K562 (cell line): ENCODE results near the gene RANBP3. TPM values are rescaled to one million over a fixed set of nuclear protein-coding genes. Genes with fewer than 3 reads are reported as not detected.

Experiments
- ATAC-seq: fragments of 200-7000 bp; cut with Tn5 transposase; 3 replicates; pipeline ENCODE4 v1.9.1; 2020; ENCODE audit warnings: moderate library complexity
- BruUV-seq: library from RNA; stranded (reverse); fragments of 400-500 nt; replicated peaks from 2 replicates; lab custom pipeline; 2021; lab: Mats Ljungman, UMichigan
- CTCF ChIA-PET: fragments of 300-600 bp; formaldehyde crosslinking; extraction: SDS; loops from one replicate; lab custom pipeline; 2021; ENCODE audit warnings: low intra/inter-chr PET ratio; lab: Yijun Ruan, JAX
- POLR2A ChIA-PET: fragments of 300-600, 350-650 bp; sonication (Branson Sonifier 250); formaldehyde crosslinking; extraction: SDS; loops from one replicate; lab custom pipeline; 2021; ENCODE audit warnings: antibody characterized with exemption, inconsistent platforms; lab: Yijun Ruan, JAX
- DNase-seq, 4 experiments: peaks; one replicate each; pipeline versions ENCODE4 v3.0.0 to v3.0.0-alpha.2; 2011 to 2018; ENCODE audit warnings: low spot score in 3 of 4, mixed read lengths in 3 of 4; ENCODE audit errors: extremely low read depth in 1 of 4
- FAIRE-seq: peaks from 2 replicates; lab custom pipeline; 2011; peaks lifted over from hg19 to GRCh38; lab: Jason Lieb, UNC
- H2AFZ ChIP-seq: 2 replicates; pipeline ENCODE4 v1.6.0; 2011; ENCODE audit warnings: low read depth, low read length, control low read depth, inconsistent platforms
- H3K27ac ChIP-seq: fragments of 200-600 bp; 3 replicates; pipeline ENCODE4 v1.8.0; 2011; ENCODE audit warnings: low read depth, mild to moderate bottlenecking, control low read depth, inconsistent platforms, low read length, moderate library complexity, mixed read lengths; ENCODE audit errors: extremely low read depth
- H3K27me3 ChIP-seq, 2 experiments: fragments of 300-600 bp in 1 of 2; 2 replicates in 1 of 2; 3 replicates in 1 of 2; pipeline versions ENCODE4 v1.6.0 to v1.8.0; 2011; ENCODE audit warnings: inconsistent platforms in 2 of 2, low read length in 2 of 2, mild to moderate bottlenecking in 1 of 2, mixed read lengths in 1 of 2, moderate library complexity in 1 of 2; ENCODE audit not compliant: control insufficient read depth in 2 of 2, insufficient read depth in 2 of 2
- H3K36me3 ChIP-seq: fragments of 300-600 bp; 3 replicates; pipeline ENCODE4 v1.8.0; 2011; ENCODE audit warnings: mild to moderate bottlenecking, low read length, inconsistent platforms; ENCODE audit not compliant: control insufficient read depth, insufficient read depth
- H3K4me1 ChIP-seq, 2 experiments: fragments of 200-600 bp in 1 of 2; replicated peaks in 1 of 2; 2 replicates in 1 of 2; 3 replicates in 1 of 2; pipeline versions ENCODE4 v1.5.1 to v1.8.0; 2011; ENCODE audit warnings: inconsistent platforms in 2 of 2, low read length in 2 of 2, mild to moderate bottlenecking in 1 of 2, mixed read lengths in 1 of 2, moderate library complexity in 1 of 2; ENCODE audit not compliant: control insufficient read depth in 2 of 2, insufficient read depth in 2 of 2
- H3K4me2 ChIP-seq: 2 replicates; pipeline ENCODE4 v1.6.1; 2011; ENCODE audit warnings: low read length, control low read depth, inconsistent platforms, mixed read lengths; ENCODE audit not compliant: insufficient read depth
- H3K4me3 ChIP-seq: fragments of 200-600 bp; sonication (generic), shearing (Covaris generic); 2 replicates; pipeline ENCODE4 v1.5.1; 2016; ENCODE audit warnings: control low read depth, inconsistent platforms
- H3K79me2 ChIP-seq: fragments of 200-600 bp; 3 replicates; pipeline ENCODE4 v1.8.0; 2011; ENCODE audit warnings: low read length, inconsistent platforms; ENCODE audit not compliant: control insufficient read depth, insufficient read depth
- H3K9ac ChIP-seq, 2 experiments: 2 replicates each; pipeline versions ENCODE4 v1.6.0 to v1.6.1; 2011; ENCODE audit warnings: low read depth in 2 of 2, low read length in 2 of 2, control low read depth in 1 of 2, inconsistent platforms in 1 of 2, mild to moderate bottlenecking in 1 of 2, mixed read lengths in 1 of 2; ENCODE audit not compliant: insufficient read depth in 1 of 2
- H3K9me1 ChIP-seq: one replicate; pipeline ENCODE4 v1.6.0; 2011; ENCODE audit warnings: inconsistent platforms, mild to moderate bottlenecking, low read length, moderate library complexity; ENCODE audit not compliant: control insufficient read depth, insufficient read depth
- H3K9me3 ChIP-seq: replicated peaks from 2 replicates; pipeline ENCODE4 v1.5.1; 2011; ENCODE audit warnings: low read depth, low read length, inconsistent platforms; ENCODE audit not compliant: control insufficient read depth, insufficient read depth
- H4K20me1 ChIP-seq: replicated peaks from 2 replicates; pipeline ENCODE4 v1.6.1; 2011; ENCODE audit warnings: low read length, inconsistent platforms, mixed read lengths; ENCODE audit not compliant: control insufficient read depth, insufficient read depth
- SLC30A9 ChIP-seq: fragments of 250-450 bp; sonication (Bioruptor Pico); IDR thresholded peaks from 2 replicates; pipeline ENCODE4 v1.8.0; 2022; ENCODE audit warnings: mild to moderate bottlenecking, moderate library complexity
- ZNF24 ChIP-seq: fragments of 450-650 bp; IDR thresholded peaks from 2 replicates; pipeline ENCODE4 v1.6.1; 2016
- WGBS: fragments of 100-300 bp; shearing (Covaris generic); methylation state at CpG from one replicate; pipeline ENCODE4 v1.1.6; 2016; ENCODE audit warnings: low coverage, mixed read lengths; ENCODE audit not compliant: insufficient coverage; ENCODE audit errors: missing lambda C conversion rate; 5-methylcytosine and 5-hydroxymethylcytosine counted together
- in situ Hi-C: fragments of 300-500 bp; cut with MboI; formaldehyde crosslinking; loops from 4 replicates; pipeline ENCODE4 v1.15.0; 2018; ENCODE audit warnings: inconsistent platforms, mixed read lengths
- intact Hi-C: fragments of 100-400 bp; cut with micrococcal nuclease; formaldehyde crosslinking; loops from 2 replicates; pipeline ENCODE4 v1.14.2; 2022
- polyA plus RNA-seq, 8 experiments: library from polyadenylated mRNA; depleted of rRNA in 4 of 8; stranded (reverse) in 5 of 8; unstranded in 3 of 8; fragments of >200 nt; fragmentation: Nextera tagmentation in 2 of 8; fragmentation: Illumina TruSeq in 1 of 8; extraction: Ambion mirVana in 2 of 8; extraction: Trizol in 1 of 8; gene quantifications; 2 replicates each; pipeline versions ENCODE4 v1.2.1 to v1.2.3, GENCODE V29; 2011 to 2014; ENCODE audit warnings: inconsistent platforms in 1 of 8, missing spikeins in 1 of 8
- total RNA-seq, 7 experiments: library from RNA; depleted of rRNA in 6 of 7; stranded (reverse); fragments of >200 nt in 6 of 7; fragmentation: Illumina TruSeq in 2 of 7; extraction: Trizol in 2 of 7; gene quantifications; 2 replicates each; pipeline versions ENCODE4 v1.2.1 to v1.2.3, GENCODE V29; 2011 to 2021; ENCODE audit warnings: low replicate concordance in 1 of 7
- TF ChIP-seq, protein P1 (sequence below): fragments of 150-350 bp; IDR thresholded peaks from 2 replicates; pipeline ENCODE4 v1.6.1; 2014; ENCODE audit warnings: low read depth, mild to moderate bottlenecking, low read length, borderline replicate concordance
- TF ChIP-seq, protein P2 (sequence below): fragments of 450-650 bp; formaldehyde crosslinking; IDR thresholded peaks from 2 replicates; pipeline ENCODE4 v1.4.0; 2020; ENCODE audit warnings: mild to moderate bottlenecking, moderate library complexity

Gene RANBP3
- total and polyA plus RNA-seq, 9 of the 15 experiments (the other 6 are each of a cell fraction or from before 2014, with no cell fraction given), result 0.90 to 95.1 (median 63.2) TPM

DNA sequence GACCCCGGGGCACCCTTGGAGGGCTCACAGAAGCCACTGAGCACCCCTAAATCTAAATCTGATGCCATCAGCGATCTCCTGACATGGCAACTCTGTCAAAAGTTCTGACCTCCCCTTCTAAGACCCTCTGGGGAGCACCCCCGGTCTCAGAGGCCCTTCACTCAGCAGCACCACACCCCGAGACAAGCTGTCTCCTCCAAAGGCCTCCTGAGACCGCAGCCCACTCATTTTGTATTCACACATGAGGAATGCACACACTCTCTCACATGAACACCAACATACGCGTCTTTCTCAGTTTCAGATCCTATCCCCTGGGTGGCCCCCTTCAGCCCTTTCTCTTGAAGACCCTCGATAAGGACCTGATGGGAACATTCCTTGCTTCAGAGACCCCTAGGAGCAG is 77.0 kb downstream of the RANBP3 start (continued):
- TF ChIP-seq, protein P1, sequence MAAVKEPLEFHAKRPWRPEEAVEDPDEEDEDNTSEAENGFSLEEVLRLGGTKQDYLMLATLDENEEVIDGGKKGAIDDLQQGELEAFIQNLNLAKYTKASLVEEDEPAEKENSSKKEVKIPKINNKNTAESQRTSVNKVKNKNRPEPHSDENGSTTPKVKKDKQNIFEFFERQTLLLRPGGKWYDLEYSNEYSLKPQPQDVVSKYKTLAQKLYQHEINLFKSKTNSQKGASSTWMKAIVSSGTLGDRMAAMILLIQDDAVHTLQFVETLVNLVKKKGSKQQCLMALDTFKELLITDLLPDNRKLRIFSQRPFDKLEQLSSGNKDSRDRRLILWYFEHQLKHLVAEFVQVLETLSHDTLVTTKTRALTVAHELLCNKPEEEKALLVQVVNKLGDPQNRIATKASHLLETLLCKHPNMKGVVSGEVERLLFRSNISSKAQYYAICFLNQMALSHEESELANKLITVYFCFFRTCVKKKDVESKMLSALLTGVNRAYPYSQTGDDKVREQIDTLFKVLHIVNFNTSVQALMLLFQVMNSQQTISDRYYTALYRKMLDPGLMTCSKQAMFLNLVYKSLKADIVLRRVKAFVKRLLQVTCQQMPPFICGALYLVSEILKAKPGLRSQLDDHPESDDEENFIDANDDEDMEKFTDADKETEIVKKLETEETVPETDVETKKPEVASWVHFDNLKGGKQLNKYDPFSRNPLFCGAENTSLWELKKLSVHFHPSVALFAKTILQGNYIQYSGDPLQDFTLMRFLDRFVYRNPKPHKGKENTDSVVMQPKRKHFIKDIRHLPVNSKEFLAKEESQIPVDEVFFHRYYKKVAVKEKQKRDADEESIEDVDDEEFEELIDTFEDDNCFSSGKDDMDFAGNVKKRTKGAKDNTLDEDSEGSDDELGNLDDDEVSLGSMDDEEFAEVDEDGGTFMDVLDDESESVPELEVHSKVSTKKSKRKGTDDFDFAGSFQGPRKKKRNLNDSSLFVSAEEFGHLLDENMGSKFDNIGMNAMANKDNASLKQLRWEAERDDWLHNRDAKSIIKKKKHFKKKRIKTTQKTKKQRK, result no peak
- TF ChIP-seq, protein P2, sequence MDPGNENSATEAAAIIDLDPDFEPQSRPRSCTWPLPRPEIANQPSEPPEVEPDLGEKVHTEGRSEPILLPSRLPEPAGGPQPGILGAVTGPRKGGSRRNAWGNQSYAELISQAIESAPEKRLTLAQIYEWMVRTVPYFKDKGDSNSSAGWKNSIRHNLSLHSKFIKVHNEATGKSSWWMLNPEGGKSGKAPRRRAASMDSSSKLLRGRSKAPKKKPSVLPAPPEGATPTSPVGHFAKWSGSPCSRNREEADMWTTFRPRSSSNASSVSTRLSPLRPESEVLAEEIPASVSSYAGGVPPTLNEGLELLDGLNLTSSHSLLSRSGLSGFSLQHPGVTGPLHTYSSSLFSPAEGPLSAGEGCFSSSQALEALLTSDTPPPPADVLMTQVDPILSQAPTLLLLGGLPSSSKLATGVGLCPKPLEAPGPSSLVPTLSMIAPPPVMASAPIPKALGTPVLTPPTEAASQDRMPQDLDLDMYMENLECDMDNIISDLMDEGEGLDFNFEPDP (CRISPR knock-in tag), result no peak

DNA sequence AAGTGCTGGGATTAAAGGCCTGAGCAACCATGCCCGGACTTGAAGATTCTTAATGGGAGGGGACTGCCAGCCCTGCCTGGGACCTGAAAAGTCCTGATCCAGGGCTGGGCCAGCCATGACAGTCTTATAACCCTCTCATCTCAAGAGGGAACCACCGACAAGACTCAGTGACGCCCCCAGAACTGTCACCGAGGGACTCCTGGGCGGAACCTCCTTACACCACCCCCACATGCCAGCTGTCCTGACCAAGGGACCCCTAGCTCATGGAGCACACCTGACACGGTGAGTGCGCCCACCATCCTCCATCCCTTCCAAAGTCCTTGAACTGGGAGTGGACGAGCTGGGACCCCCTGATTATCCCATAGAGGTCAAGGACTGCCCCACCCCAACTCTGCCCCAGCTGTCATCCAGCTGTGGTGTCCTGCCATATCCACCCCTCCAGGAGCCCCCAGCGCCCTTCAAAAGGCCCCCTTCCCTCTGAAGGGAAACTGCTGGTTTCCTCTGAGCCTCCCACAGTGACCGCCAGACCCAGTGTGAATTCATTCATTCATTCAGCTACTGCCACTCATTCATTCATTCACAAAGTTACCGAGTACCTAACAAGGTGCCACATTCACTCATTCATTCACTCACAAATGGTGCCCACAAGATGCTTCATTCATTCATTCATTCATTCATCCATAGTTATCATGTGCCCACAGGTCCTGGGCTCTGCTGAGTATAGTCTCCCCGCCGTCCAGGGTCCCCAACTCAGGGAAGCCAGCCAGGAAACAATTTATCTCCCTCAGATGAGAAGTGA is 78.0 kb downstream of the RANBP3 start:
- peaks cover 46% of the 10 kb centered on the region for H3K79me2 ChIP-seq
- ChIA-PET CTCF (no interaction called here), POLR2A (interaction anchor here (1.0 to 1.4 kb wide), 2 partner anchors 9 to 22 kb away, joined by 3 to 7 read pairs; no protein-coding TSS in a partner anchor)
- ATAC-seq (no peak), FAIRE-seq (no peak), DNase-seq (no peak)
- no peaks in the 10 kb centered on the region for H3K9me1 ChIP-seq
- H3K27ac ChIP-seq, result no peak overlapping the region
- 87% methylated on average over 11 of the region's 13 CpGs for WGBS
- intact Hi-C loops, result no loop called here
- in situ Hi-C loops, result no loop called here
- H4K20me1 ChIP-seq, result peaks cover 25% of the 10 kb centered on the region
- H3K4me1 ChIP-seq, result peaks cover 8 to 49% of the 10 kb centered on the region in 2 experiments; a peak in 4 of 5 replicates
- no peaks in the 10 kb centered on the region for H3K9me3 ChIP-seq
- no peak overlapping the region for H2AFZ ChIP-seq
- TF ChIP-seq ZNF24 (peak; percentile 95), SLC30A9 (CRISPR knock-in tag) (no peak)
- peaks cover 53% of the 10 kb centered on the region; the same call in 2 of the 3 replicates for H3K36me3 ChIP-seq
- no peak overlapping the region for H3K4me2 ChIP-seq
- no peak overlapping the region for H3K4me3 ChIP-seq
- H3K27me3 ChIP-seq, result no peaks in the 10 kb centered on the region
- no TSS peak for BruUV-seq
- H3K9ac ChIP-seq, result peak overlapping the region in 1 of 2 experiments; percentile 50; a peak in 2 of 4 replicates
